ENCODE results near the gene PTPN2.
A peak's percentile ranks its signal among the peaks of the same experiment; 100 is the strongest.
"Not testable (repeated sequence)": the region's sequence is repeated elsewhere in the genome, so short reads cannot be mapped to it uniquely, and the experiment has no call there.

PTPN2 gene

GRCh38 chr18:12890964-12891363, 6.9 kb upstream of the PTPN2 start:
- no peak for DNase-seq

GRCh38 chr18:12886498-12887126, 2.6 kb upstream of the PTPN2 start:
- peak; percentile 19 for DNase-seq

GRCh38 chr18:12885500-12885899, 1.5 kb upstream of the PTPN2 start:
- no peak for DNase-seq

GRCh38 chr18:12884406-12885323, 628 bp upstream of the PTPN2 start:
- DNase-seq, result no peak

GRCh38 chr18:12883372-12883683, 709 bp downstream of the PTPN2 start:
- DNase-seq, result no peak

- DNase-seq, result peak; percentile 14
Measured at GRCh38 chr18:12882453-12883371, 1.3 kb downstream of the PTPN2 start.

- DNase-seq, result no peak
Measured at GRCh38 chr18:12880541-12880910, 3.5 kb downstream of the PTPN2 start.

- no peak for DNase-seq
Measured at GRCh38 chr18:12879840-12880540, 4.0 kb downstream of the PTPN2 start.

- DNase-seq, result not testable (repeated sequence)
Measured at GRCh38 chr18:12874992-12875391, 9.0 kb downstream of the PTPN2 start.

GRCh38 chr18:12873961-12874567, 10.0 kb downstream of the PTPN2 start:
- not testable (repeated sequence) for DNase-seq

GRCh38 chr18:12872408-12872807, 11.6 kb downstream of the PTPN2 start:
- DNase-seq, result no peak

- no peak for DNase-seq
Measured at GRCh38 chr18:12868576-12868975, 15.5 kb downstream of the PTPN2 start.

- DNase-seq, result no peak
Measured at GRCh38 chr18:12867441-12868123, 16.5 kb downstream of the PTPN2 start.

GRCh38 chr18:12863687-12864216, 20.3 kb downstream of the PTPN2 start:
- no peak for DNase-seq

- no peak for DNase-seq
Measured at GRCh38 chr18:12862874-12863482, 21.1 kb downstream of the PTPN2 start.

GRCh38 chr18:12862467-12862866, 21.6 kb downstream of the PTPN2 start:
- no peak for DNase-seq

GRCh38 chr18:12861637-12862036, 22.4 kb downstream of the PTPN2 start:
- no peak for DNase-seq

GRCh38 chr18:12860530-12860929, 23.5 kb downstream of the PTPN2 start:
- DNase-seq, result no peak

- no peak for DNase-seq
Measured at GRCh38 chr18:12858991-12859390, 25.0 kb downstream of the PTPN2 start.

- DNase-seq, result no peak
Measured at GRCh38 chr18:12857991-12858544, 26.0 kb downstream of the PTPN2 start.

All from stimulated activated CD4-positive, alpha-beta T cell treated with anti-CD3 and anti-CD28 coated beads, Interleukin-4, amount 100 ng/mL, for 24 hours (primary cell).